HG02852 (cell line): ENCODE results near the gene FHIP1A.
"Not testable (repeated sequence)": the region's sequence is repeated elsewhere in the genome, so short reads cannot be mapped to it uniquely, and the experiment has no call there.

Experiments
- ATAC-seq: cut with Tn5 transposase; IDR thresholded peaks from one replicate; pipeline ENCODE4 v1.9.1; 2021; ENCODE audit warnings: mild to moderate bottlenecking, moderate library complexity; ENCODE audit not compliant: unreplicated experiment

FHIP1A gene

DNA sequence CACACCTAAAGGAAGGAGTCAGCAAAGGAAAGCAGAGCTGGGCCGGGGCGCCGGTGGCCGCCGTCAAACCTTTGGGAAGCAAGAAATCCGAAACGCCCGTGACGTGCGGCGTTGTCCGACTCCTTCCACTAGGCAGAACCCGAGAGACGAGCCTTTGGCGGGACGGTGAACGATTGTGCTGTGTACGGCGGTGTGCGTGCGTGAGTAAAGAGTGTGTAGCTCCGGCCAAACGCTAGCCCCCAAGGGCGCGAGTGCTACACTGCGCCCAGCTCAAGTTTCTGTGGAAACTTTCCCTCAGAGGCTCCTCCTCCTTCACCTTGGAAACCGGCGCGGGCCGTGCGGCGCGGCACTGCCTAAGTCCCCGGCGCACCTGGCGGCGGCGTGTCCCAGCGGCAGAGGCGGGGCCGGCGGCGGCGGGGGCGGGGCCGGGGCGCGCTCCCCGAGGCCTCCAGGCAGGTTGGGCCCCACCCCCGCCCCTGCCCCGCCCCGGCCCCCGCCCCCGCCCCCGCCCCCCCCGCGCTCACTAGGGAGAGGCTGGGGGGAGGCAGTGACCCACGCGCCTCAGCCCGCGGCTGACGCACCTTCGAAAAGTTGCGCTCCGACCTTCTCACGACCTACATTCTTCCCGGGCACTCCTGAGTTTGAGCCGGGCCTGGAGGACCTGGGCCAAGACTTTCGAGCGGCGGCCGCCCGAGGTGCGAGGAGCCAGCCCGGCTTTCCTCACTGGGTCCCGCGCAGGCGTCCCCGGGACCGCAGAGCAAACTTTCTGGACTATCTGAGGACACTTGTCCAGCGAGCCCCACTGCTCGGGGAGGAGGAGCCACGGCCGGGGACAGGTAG is at the start of gene FHIP1A:
FHIP1A (plus strand) TSS at position 547 of the 840 bp plus-strand sequence. CDS start 157,084 bp downstream, outside the sequence.
- peak; percentile 79 for ATAC-seq

DNA sequence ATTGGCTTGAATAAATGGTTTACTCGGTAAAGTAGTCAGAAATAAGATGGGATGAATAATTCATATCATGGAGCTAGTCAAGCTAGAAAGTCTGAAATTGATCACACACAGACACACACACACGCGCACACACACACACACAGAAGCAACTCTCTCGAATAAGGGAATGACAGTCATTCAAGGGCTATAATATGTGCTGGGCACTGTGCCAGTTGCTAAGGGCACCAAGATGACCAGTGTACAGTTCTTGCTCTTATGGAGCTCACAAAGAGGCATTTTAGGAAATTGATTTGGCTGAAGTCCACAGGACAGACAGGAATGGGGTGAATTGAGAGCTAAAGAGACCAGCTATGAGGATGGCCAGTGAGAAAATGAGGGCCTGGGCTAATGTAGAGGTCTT is 49.4 kb upstream of the FHIP1A start:
- no peak for ATAC-seq

DNA sequence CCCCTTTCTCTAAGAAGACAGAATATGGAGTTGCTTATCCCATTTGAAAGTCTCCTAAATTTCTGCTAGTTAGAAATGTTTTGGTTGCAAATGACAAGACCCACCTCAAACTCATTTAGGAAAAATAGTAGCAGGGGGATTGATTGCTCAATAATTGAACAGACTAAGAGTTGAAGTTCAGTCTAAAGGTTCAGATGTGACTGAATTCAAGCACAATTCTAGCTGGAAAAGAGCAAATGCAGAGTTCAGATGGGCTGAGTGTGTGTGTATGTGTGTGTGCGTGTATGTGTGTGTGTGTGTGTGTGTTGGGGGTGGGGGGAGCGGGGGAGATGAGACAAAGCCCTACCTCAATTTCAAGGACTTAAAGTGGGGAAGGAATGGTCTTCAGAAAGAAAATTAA is 47.9 kb upstream of the FHIP1A start:
- ATAC-seq, result no peak

DNA sequence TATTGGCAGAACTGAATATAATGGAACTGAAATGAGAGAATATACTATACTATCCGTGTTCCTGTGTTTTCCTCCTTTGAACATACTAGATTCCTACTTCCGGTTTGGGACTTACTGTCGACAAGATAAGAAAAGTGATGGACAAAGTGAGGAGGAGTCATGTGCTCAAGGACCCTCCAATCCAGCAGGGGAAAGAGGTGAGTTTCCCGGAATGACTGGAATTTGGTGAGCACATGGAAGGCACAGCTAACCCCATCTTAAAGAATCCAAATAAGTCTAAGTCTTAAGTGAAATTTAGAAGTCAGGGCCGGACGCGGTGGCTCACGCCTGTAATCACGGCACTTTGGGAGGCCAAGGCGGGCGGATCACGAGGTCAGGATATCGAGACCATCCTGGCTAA is 47.0 kb upstream of the FHIP1A start:
- no peak for ATAC-seq

DNA sequence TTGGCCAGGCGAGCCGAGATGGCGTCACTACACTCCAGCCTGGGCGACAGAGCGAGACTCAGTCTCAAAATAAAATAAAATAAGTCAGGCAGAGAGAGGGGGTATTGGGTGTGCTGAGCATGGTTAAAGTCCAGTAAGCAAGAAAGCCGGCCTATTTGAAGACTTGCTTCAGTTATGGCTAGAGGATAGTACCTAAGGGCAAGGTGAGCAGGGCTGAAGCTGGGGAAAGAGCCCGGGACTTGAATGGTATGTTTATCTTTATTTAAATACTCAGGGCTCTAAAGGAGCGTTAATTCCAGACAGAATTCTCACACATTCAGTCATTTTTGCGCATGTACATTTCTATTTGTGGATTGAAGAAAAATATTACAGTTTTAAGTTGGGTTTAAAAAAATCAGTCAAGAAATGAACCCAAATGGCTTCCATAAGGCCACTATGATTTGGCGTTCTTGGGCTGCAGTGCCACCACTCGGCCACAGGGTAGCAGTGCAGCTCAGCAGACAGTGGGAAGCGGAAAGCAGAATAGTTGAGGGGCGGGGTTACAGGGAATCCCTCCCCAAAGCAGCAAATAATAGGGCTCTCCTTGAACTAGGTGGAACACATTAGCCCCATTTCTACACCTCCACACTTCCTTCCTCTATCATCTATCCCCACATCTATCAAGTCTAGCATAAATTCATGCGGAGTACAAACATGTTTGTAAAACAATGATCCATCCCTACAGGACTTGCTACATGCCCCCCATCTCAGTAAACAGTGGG is 46.4 kb upstream of the FHIP1A start:
- peak; percentile 98 for ATAC-seq

DNA sequence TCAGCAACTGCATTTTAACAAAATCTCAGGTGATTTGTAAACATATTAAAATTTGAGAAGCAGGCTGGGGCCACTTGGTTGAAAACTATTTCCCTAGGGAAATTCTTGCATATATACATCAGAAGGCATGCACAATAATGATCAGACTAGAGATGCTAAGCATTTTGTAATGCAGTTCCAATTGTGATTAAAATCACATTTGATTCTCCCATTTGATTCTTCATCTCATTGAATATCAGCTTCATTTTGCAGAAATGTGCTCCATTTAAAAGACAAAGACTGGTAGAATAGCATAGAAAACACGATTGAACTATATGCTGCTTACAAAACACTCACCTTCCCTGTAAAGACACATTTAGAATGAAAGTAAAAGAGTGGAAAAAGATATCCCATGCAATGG is 32.4 kb upstream of the FHIP1A start:
- no peak for ATAC-seq

DNA sequence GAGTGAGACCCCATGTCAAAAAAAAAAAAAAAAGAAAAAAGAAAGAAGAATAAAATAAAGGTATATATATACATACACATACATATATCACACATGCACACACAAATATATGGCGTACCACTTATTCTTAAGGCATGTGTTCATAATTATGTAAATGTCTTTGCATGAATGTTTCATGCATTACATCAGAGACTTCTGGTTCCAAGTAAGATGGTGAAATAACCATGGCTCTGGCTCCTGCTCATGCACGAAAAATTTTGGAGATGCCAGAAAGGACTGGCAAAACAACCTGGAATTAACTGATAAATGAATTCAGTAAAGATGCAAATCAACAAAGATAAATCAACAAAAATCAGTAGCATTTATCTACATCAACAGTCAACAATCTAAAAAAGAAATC is 19.7 kb upstream of the FHIP1A start:
- ATAC-seq, result no peak

DNA sequence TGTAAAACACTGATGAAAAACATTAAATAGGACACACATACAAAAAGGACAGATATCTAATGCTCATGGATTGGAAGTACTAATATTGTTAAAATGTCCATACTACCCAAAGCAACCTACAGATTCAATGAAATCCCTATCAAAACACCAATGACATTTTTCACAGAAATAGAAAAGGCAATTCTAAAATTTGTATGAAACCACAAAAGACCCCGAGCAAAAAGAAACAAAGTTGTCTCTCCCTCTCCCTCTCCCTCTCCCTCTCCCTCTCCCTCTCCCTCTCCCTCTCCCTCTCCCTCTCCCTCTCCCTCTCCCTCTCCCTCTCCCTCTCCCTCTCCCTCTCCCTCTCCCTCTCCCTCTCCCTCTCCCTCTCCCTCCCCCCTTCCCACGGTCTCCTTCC is 19.2 kb upstream of the FHIP1A start:
- not testable (repeated sequence) for ATAC-seq

DNA sequence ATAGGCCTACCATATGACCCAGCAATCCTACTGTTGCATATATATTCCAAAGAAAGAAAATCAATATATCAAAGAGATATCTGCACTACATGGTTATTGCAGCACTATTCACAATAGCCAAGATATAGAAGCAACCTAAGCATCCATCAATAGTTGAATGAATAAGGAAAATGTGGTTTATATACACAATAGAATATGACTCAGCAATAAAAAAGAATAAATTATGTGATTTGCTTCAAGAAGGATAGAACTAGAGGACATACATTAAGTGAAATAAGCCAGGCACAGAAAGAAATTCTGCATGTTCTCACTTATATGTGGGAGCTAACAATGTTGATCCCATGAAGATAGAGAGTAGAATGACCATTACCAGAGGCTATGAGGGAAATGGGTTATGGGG is 13.1 kb upstream of the FHIP1A start:
- ATAC-seq, result no peak

DNA sequence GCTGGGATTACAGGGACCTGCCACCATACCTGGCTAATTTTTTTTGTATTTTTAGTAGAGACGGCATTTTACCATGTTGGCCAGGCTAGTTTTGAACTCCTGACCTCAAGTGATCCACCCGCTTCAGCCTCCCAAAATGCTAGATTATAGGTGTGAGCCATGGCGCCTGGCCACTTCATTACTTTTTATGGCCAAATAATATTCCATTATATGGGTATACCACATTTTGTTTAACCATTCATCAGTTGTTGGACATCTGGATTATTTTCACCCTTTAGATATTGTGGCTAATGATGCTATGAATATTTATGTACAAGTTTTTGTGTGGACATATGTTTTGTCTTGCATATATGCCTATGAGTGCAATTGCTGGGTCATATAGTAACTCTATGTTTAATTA is 8.6 kb upstream of the FHIP1A start:
- ATAC-seq, result no peak

DNA sequence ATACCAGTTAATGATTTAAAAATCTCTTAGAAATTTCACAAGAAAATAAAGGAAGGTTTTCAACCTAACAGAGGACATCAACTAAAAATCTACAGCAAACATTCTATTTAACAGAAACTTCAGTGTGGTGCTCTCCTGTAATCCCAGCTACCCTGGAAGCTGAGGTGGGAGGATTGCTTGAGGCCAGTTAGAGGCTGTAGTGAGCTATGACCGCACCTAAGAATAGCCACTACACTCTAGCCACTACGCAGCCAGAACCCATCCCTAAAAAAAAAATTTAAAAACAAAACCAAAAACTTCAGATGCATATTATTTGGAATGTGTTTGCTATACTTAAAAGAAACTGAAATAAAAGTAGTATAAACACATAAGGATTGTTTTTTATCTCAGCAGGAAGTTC is 7.2 kb upstream of the FHIP1A start:
- no peak for ATAC-seq

DNA sequence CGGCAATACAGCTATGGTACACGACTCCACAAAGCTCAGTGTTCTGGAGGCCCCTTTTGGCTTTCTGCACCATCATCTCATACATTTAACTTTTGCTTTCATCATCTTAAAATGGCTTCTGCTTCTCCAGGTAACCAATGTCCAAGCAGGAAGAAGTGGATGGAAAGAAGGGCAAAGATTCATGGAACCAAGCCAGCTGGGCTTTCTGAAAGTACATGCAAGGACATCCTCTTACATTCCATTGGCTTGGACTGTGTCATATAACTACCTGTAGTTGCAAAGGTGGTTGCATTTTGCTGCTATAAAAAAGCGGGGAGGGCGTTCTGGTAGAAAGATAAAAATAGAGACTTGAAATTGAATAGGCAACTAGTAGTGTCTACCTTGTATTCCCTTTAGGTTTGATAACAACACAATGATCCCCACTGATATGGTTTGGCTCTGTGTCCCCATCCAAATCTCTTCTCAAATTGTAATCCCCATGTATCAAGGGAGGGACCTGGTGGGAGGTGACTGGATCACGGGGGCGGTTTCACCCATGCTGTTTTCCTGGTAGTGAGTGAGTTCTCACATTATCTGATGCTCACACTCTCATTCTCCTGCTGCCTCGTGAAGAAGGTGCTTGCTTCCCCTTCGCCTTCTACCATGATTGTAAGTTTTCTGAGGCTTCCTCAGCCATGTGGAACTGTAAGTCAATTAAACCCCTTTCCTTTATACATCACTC is 6.7 kb upstream of the FHIP1A start:
- ATAC-seq, result no peak

DNA sequence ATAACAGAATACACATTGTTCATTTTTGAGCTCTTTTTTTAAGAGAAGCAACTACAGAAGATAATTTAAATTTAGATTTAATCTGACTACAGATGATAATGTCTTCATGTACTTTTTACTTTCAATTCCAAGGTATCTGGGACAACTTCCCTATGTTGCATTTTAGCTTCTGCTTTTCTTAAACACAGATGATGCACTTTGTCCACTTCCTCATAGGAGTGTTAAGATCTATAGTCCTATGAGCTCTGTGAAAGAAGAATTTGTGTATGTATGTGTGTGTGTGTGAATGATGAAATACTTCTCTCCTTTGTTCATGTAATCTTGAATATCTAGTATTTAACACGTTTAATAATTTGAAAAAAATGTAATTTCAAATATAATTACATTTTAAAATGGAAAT is 5.3 kb upstream of the FHIP1A start:
- ATAC-seq, result no peak

DNA sequence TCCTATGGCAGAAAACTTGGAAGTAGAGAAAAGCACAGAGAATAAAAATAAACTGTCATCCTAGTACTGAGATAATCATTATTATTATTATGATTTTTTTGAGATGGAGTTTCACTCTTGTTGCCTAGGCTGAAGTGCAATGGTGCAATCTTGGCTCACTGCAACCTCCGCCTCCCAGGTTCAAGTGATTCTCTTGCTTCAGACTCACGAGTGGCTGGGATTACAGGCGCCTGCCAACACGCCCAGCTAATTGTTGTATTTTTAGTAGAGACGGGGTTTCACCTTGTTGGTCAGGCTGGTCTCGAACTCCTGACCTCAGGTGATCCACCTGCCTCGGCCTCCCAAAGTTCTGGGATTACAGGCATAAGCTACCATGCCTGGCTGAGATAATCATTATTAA is 4.2 kb upstream of the FHIP1A start:
- not testable (repeated sequence) for ATAC-seq

DNA sequence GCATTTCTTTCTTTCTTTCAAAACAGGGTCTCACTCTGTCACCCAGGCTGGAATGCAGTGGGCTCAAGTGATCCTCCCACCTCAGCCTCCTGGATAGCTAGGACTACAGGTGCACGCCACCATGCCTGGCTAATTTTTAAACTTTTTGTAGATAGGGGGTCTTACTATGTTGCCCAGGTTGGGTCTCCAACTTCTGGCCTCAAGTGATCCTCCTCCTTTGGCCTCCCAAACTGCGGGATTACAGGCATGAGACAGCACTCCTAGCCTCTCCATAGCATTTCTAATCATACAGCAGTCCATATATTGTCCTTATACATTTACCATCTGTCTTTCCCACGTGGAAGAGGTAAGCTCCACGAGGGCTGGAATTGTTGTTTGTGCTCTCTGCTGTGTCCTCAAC is 2.0 kb upstream of the FHIP1A start:
- no peak for ATAC-seq

DNA sequence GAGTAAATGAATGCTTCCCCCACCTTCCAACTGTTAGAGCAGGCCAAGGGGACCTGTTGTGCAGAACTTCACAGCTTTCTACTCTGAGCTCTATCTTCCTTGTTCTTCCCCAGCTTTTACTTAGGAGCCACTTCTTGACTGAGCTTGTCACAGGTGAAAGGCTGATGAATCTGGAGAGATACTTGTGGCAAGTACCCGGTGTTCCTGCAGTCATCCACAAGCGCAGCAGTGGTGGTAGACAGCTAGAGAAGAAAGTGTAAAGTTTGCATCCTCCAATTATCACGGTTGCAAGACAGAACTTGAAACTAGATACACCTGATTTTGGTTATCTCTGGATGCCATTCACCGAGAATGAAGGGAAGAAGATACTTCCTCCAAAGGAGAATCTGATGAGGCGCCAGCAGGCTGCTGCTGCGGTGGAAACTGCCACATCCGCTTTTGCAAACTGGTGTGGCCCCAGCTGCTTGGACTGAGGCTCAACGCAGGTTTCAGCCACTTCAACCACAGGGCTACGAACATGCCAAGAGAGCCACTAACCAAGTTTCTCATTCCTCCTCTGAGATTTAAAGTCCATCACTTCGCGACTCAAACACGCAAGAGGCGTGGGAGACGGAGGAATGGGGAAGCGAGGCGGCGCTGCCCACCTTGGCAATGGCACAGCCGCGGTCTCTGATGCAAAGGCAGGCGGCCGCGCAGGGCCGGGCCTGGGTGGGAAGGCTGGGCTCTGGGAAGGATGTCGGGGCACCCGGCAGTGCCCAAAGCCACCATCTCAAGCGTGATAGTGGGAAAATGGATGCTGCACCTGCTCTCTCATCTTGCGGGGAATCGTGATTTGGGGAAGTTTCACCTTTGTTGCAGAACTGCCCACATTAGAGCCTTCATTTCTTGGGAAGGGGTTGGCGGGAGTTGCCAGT is 1.3 kb upstream of the FHIP1A start:
- ATAC-seq, result peak; percentile 79

DNA sequence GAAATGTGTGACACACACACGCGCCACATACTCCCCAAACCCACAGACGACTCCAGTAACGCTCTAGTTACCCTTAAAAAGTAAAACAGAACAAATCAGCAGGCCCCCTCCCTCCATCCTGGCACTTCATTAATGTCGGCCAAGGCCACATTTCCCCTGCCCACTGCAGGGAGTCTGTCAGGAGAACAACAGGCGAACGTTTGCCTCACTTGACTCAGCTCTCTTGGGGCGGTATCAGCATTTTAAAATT is 671 bp upstream of the FHIP1A start:
- no peak for ATAC-seq

DNA sequence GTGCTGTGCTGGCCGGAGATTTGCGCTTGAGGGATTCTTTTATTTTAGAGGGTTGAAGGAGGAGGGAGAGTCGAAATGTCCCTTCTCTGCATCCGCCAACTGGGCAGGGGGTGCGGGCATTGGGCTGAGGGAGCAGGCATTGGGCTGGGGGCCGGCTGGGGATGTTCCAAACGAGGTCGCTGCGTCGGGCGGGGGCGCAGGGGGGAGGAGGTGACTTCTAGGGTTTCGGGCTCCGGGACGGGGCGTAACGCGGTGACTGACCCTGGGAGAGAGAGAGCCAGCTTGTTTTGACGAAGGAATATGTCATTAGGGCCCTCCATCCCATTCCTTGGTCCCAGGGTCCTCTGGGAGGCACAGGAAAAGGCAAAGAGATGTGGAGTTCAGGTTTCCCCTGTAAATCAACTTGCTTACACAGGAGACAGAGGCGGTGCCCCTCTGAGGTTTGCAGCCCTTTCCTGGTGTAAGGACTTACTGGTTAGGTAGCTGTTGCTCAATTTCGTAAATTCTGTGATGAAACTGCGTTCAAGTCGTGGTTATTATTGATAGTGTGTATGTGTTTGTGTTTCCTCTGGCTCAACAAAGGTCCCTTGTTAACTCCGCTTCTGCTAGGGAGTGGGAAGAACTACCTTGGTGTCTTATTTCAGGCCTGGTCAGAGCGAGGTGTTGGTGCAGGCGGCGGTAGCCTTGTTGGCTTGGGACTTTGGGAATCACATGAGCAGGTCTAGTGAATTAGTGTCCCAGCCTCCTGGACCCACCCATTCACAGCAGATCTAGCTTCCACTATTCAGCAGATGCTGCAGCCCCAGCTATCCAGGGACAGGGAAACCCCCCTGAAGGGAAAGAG is 716 bp downstream of the FHIP1A start:
- no peak for ATAC-seq

DNA sequence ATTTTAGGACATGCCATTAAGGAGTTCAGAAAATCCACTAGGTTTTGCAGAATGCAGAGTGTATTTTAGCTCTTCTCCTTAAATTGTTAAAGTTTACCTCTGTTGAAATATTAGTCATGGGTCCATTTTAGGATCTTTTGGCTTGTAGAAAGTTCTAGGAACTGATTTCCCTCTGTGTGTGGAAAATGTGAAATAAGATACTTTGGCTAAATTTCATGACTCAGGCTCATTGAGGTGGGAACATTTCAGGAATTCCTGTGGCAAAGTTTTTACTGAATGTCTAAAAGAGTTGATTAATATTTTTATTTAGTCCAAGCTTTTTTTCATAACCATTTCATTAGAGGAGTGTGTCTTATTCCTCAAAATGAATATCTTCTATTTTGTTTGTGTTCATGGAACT is 7.0 kb downstream of the FHIP1A start:
- no peak for ATAC-seq

DNA sequence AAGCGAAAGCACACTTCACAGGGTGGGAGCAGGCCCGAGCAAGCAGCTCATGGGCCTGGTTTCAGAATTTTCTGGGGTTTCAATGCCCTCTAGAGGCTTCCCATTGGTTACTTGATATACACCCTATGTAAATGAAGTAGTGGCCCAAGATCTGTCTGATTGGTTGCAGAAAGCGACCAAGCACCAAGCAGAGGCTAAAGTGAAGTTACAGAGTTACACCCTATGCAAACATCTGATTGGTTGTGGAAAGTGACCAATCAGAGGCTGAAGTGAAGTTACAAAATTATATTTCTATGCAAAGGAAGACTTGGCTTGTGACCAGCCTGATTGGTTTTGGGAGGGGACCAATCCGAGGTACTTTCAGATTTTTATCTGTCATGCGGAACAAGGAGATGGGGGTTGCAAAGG is 8.2 kb downstream of the FHIP1A start:
- ATAC-seq, result no peak
